AG04449 (cell line): ENCODE measurements around the gene GNG7.
A peak's percentile ranks its signal among the peaks of the same experiment; 100 is the strongest.
"Not testable (repeated sequence)": the region's sequence is repeated elsewhere in the genome, so short reads cannot be mapped to it uniquely, and the experiment has no call there.

Experiments used
- CTCF ChIA-PET: fragments of 350-600 bp; formaldehyde crosslinking; extraction: SDS; loops from one replicate; lab custom pipeline; 2021; ENCODE audit warnings: antibody characterized with exemption; lab: Yijun Ruan, JAX
- POLR2A ChIA-PET: fragments of 400-600, 350-600 bp; formaldehyde crosslinking; extraction: SDS; loops from one replicate; lab custom pipeline; 2020; ENCODE audit warnings: antibody characterized with exemption, inconsistent platforms; lab: Yijun Ruan, JAX
- DNase-seq: peaks from one replicate; pipeline ENCODE4 v3.0.0-alpha.2; 2010; ENCODE audit warnings: low read depth, low spot score
- H3K4me3 ChIP-seq: 2 replicates; pipeline ENCODE4 v1.5.1; 2011; ENCODE audit warnings: low read depth, mild to moderate bottlenecking, control low read depth, low read length
- TF ChIP-seq, protein P1 (sequence below): IDR thresholded peaks from one replicate; pipeline ENCODE4 v1.5.1; 2011; ENCODE audit warnings: mild to moderate bottlenecking, moderate library complexity, low read length, control low read depth, inconsistent platforms; ENCODE audit not compliant: insufficient read depth; ENCODE audit errors: missing control alignments

Gene GNG7

DNA sequence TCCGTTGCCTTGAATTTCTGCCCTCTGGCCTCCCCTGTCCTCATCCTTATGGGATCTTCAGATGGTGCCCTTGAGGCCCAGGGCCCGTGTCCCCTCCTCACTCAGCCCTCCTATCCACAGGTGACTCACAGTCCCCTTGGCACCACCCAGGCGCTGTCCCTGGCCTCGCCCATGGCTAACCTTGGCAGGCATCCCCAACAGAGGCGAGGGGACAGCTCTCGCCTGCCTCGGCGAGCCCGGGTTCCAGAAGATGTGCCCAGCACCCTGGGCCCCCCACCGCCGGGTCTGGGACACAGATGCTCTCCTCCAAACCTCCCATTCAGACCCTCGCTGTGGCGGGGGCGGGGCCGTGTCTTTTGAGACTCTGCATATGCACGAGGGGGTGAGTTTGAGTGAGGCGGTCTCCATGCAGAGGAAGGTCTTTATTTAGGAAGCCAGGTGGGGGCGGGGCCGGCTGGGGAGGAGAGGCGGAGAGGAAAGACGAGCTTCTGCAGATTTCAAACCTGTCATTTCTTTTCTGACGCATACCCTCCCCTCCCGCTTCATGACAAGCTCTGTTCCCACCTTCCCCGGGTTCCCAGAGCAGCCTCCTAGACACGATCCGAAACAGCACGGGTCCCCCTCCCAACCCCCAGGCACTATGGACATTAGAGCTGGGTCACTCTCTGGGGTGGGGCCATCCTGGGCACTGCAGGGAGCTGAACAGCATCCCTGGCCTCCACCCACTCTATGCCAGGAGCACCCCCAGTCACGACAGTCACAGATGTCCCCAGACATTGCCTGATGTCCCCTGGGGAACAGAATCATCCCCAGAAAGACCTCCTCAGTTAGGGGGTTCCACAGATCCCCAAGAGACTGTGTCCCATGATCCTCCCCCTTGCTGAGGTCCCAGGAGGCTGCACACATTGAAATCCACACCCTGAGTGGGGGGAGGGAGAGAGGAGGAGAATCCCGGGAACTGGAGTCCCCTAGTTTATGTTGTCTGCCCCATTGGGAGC is 48.5 kb downstream of the GNG7 start:
- no peak overlapping the region for H3K4me3 ChIP-seq
- TF ChIP-seq, protein P1, sequence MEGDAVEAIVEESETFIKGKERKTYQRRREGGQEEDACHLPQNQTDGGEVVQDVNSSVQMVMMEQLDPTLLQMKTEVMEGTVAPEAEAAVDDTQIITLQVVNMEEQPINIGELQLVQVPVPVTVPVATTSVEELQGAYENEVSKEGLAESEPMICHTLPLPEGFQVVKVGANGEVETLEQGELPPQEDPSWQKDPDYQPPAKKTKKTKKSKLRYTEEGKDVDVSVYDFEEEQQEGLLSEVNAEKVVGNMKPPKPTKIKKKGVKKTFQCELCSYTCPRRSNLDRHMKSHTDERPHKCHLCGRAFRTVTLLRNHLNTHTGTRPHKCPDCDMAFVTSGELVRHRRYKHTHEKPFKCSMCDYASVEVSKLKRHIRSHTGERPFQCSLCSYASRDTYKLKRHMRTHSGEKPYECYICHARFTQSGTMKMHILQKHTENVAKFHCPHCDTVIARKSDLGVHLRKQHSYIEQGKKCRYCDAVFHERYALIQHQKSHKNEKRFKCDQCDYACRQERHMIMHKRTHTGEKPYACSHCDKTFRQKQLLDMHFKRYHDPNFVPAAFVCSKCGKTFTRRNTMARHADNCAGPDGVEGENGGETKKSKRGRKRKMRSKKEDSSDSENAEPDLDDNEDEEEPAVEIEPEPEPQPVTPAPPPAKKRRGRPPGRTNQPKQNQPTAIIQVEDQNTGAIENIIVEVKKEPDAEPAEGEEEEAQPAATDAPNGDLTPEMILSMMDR = no peak
- ChIA-PET CTCF (interaction anchor here (0.6 to 13.6 kb wide), 4 partner anchors 9 to 187 kb away, joined by 3 to 287 read pairs (median 4); partner anchors contain the start of gene ZNF555), POLR2A (no interaction called here)
- DNase-seq = no peak

DNA sequence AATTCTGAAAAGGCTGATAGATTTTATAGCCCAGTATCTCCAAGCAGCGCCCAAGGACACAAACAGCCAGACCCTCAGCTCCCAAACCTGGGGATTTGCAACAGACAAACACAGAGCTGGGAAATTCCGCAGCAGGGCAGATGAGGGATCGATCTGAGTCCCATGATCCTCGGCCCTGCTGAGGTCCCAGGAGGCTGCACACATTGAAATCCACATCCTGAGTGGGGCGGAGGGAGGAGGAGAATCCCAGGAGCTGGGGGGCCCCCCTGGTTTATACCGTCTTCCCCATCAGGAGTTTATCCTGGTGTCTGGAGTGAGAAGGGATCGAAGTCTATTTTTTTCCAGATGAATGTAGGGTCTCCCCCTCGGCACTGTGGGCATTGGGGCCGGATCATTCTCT is 49.3 kb downstream of the GNG7 start:
- POLR2A ChIA-PET = no interaction called here
- no peak overlapping the region for H3K4me3 ChIP-seq
- CTCF ChIA-PET = interaction anchor here (0.9 to 13.6 kb wide), 2 partner anchors 17 to 97 kb away, joined by 3 to 287 read pairs; no protein-coding TSS in a partner anchor

DNA sequence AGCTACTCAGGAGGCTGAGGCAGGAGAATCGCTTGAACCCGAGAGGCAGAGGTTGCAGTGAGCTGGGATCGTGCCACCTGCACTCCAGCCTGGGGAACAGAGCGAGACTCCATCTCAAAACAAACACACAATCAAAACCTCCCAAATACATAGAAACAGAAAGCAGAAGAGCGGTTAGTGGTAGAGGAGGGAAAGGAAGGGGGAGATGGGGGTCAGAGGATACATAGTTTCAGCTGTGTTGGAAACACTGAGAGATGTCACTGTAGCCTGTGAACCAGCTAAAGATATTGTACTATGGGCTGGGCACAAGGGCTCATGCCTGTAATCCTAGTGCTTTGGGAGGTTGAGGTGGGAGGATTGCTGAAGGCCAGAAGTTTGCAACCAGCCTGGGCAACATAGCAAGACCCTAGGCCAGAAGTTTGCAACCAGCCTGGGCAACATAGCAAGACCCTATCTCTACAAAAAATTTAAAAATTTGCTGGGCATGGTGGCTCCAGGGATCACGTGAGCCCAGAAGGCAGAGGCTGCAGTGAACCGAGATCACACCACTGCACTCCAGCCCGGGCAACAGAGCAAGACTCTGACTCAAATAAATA is 49.9 kb downstream of the GNG7 start:
- ChIA-PET CTCF (interaction anchor here (13.6 kb wide), 1 partner anchor 97 kb away, joined by 287 read pairs; no protein-coding TSS in a partner anchor), POLR2A (no interaction called here)
- no peak overlapping the region for H3K4me3 ChIP-seq
- no peak for DNase-seq
- TF ChIP-seq, protein P1 = no peak

More for the DNA sequence above, 49.3 kb downstream of the GNG7 start:
- DNase-seq = no peak
- TF ChIP-seq, protein P1 = no peak

DNA sequence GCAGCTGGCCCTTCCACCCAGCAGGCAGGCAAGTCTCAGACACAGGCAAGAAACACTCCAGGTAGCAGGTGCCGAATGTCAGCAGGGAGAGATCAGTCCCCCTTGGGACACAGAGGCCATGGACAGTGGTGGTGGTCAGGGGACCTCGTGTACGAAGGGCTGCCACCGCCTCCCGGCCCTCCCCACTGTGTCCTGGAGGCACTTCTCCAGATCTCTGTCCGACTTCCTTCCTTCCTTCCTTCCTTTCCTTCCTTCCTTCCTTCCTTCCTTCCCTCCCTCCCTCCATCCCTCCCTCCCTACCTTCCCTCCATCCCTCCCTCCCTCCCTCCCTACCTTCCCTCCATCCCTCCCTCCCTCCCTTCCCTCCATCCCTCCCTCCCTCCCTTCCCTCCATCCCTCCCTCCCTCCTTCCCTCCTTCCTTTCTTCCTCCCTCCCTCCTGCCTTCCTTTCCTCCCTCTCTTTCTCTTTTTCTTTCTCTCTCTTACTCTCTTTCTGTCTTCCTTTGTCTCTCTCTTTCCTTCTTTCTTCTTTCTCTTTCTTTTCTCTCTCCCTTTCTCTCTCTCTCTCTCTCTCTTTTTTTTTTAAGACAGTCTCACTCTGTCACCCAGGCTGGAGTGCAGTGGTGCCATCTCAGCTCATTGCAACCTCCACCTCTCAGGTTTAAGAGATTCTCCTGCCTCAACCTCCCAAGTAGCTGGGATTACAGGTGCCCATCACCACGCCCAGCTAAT is 51.3 kb downstream of the GNG7 start:
- H3K4me3 ChIP-seq, DNase-seq, POLR2A ChIA-PET: not testable (repeated sequence)
- CTCF ChIA-PET = interaction anchor here (1.2 to 13.6 kb wide), 2 partner anchors 99 to 104 kb away, joined by 3 to 287 read pairs; no protein-coding TSS in a partner anchor

DNA sequence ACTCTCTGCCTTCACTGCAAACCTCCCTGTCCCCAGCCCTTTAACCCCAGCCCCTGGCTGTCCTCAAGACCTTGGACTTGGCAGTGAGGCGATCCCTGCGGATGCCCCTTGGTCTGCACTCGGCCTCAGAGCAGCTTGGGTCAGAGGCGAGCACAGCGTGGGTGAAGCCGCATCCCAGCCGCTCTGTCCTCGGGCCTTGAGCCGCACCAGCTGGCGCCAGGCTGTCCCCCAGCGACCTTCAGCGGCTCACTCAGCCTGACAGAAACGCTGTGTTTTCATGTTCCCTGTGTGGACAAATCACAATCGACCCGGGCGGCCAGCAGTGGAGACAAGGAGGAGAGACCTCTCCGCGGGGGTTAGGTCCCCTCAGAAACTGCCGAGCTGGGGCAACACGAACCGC is 52.0 kb downstream of the GNG7 start:
- ChIA-PET CTCF (interaction anchor here (1.2 to 13.6 kb wide), 2 partner anchors 100 to 105 kb away, joined by 3 to 287 read pairs; no protein-coding TSS in a partner anchor), POLR2A (no interaction called here)
- no peak overlapping the region for H3K4me3 ChIP-seq
- DNase-seq = no peak
- TF ChIP-seq, protein P1 = no peak

DNA sequence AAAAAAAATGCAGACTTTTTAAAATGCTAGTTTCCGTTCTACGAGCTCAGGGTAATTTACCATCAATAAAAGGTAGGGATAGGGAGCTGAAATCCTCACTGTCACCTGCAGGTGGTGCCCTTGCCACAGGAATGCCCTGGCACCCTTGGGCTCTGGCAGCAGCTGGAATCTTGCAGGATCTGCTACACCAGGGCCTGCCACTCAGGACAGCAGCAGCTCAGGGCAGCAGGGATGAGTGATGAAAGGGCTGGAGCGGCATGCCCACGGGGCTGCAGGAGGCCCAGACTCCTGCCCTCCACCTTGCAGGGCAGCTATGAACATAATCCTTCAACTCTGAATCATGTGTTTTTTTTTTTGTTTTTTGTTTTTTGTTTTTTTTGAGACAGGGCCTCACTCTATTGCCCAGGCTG is 54.0 kb downstream of the GNG7 start:
- peak; percentile 10 for DNase-seq
- ChIA-PET CTCF (interaction anchor here (0.6 to 13.6 kb wide), 54 partner anchors 9 to 320 kb away, joined by 3 to 287 read pairs (median 4); partner anchors contain the start of genes GADD45B, SGTA, SLC39A3 and THOP1), POLR2A (no interaction called here)
- H3K4me3 ChIP-seq = no peak overlapping the region
- TF ChIP-seq, protein P1 = peak; percentile 77
